B cell (primary cell): Measurements from ENCODE around the gene PTPRM. TPM values are rescaled to one million over a fixed set of nuclear protein-coding genes. Genes with fewer than 3 reads are reported as not detected.

Source experiments
- ATAC-seq: fragments of 200-7000 bp; cut with Tn5 transposase; one replicate; pipeline ENCODE4 v1.10.0; 2021; ENCODE audit warnings: low read depth, mild to moderate bottlenecking, moderate number of reproducible peaks, moderate library complexity
- CTCF ChIA-PET: fragments of 350-600 bp; sonication (Branson Sonifier 250); formaldehyde crosslinking; loops from one replicate; lab custom pipeline; 2021; ENCODE audit warnings: antibody characterized with exemption, inconsistent platforms; lab: Charles Lee
- POLR2A ChIA-PET: fragments of 350-600 bp; sonication (Branson Sonifier 250); formaldehyde crosslinking; loops from one replicate; lab custom pipeline; 2021; ENCODE audit warnings: antibody characterized with exemption; lab: Charles Lee
- DNase-seq: peaks from one replicate; pipeline ENCODE4 v3.0.0; 2013
- H2AFZ ChIP-seq: 2 replicates; pipeline ENCODE4 v1.6.1; 2012; ENCODE audit warnings: mild to moderate bottlenecking, low read depth, low read length; ENCODE audit not compliant: insufficient read depth, poor library complexity, severe bottlenecking
- H3K27ac ChIP-seq, 2 donors: 1 replicate in 1 of 2; 2 replicates in 1 of 2; pipeline ENCODE4 v1.5.1; 2012 to 2013; ENCODE audit warnings: low read length in 2 of 2, mild to moderate bottlenecking in 2 of 2, moderate library complexity in 1 of 2
- H3K27me3 ChIP-seq, 4 experiments: fragments of 200-600 bp in 1 of 4; sonication (generic) in 1 of 4; replicated peaks in 1 of 4; 1 replicate in 2 of 4; 2 replicates in 2 of 4; pipeline versions ENCODE4 v1.6.1 to v1.7.0; 2013 to 2016; ENCODE audit warnings: low read length in 3 of 4, mild to moderate bottlenecking in 2 of 4, mixed read lengths in 1 of 4, moderate library complexity in 1 of 4; ENCODE audit not compliant: insufficient read depth in 4 of 4, control insufficient read depth in 3 of 4; ENCODE audit errors: control extremely low read depth in 1 of 4
- H3K36me3 ChIP-seq, 2 experiments: replicated peaks in 1 of 2; 1 replicate in 1 of 2; 2 replicates in 1 of 2; pipeline versions ENCODE4 v1.6.1 to v1.7.1; 2013; ENCODE audit warnings: low read length in 1 of 2; ENCODE audit not compliant: insufficient read depth in 2 of 2, control insufficient read depth in 1 of 2; ENCODE audit errors: control extremely low read depth in 1 of 2, extremely low read depth in 1 of 2
- H3K4me1 ChIP-seq, 2 donors: fragments of 200-600 bp in 1 of 2; sonication (generic) in 1 of 2; 1 replicate in 1 of 2; 2 replicates in 1 of 2; pipeline versions ENCODE4 v1.5.1 to v1.6.1; 2013 to 2017; ENCODE audit warnings: low read length in 2 of 2; ENCODE audit not compliant: control insufficient read depth in 2 of 2, insufficient read depth in 2 of 2
- H3K4me2 ChIP-seq: replicated peaks from 2 replicates; pipeline ENCODE3; 2012; ENCODE audit warnings: mild to moderate bottlenecking, low read depth, low read length; ENCODE audit not compliant: poor library complexity, severe bottlenecking
- H3K4me3 ChIP-seq, 5 experiments: fragments of 200-600 bp in 1 of 5; sonication (generic) in 1 of 5; 1 replicate in 3 of 5; 2 replicates in 2 of 5; pipeline versions ENCODE4 v1.5.1 to v1.7.0; 2011 to 2016; ENCODE audit warnings: low read length in 4 of 5, mild to moderate bottlenecking in 4 of 5, low read depth in 2 of 5, control low read depth in 1 of 5, moderate library complexity in 1 of 5; ENCODE audit not compliant: insufficient read depth in 1 of 5; ENCODE audit errors: control extremely low read depth in 1 of 5, extremely low read depth in 1 of 5
- H3K79me2 ChIP-seq: fragments of 200-600 bp; sonication (generic); one replicate; pipeline ENCODE4 v1.6.0; 2016; ENCODE audit warnings: low read length; ENCODE audit not compliant: control insufficient read depth, insufficient read depth
- H3K9ac ChIP-seq: fragments of 200-600 bp; sonication (generic); 2 replicates; pipeline ENCODE4 v1.6.1; 2017; ENCODE audit warnings: mild to moderate bottlenecking, low read length, moderate library complexity
- H3K9me3 ChIP-seq, 3 donors: one replicate each; pipeline versions ENCODE4 v1.6.1 to v1.7.1; 2013; ENCODE audit warnings: low read length in 2 of 3; ENCODE audit not compliant: control insufficient read depth in 2 of 3, insufficient read depth in 1 of 3; ENCODE audit errors: control extremely low read depth in 1 of 3
- H4K20me1 ChIP-seq: 2 replicates; pipeline ENCODE4 v1.6.0; 2012; ENCODE audit warnings: mild to moderate bottlenecking, low read length; ENCODE audit not compliant: insufficient read depth, control insufficient read depth, poor library complexity, severe bottlenecking
- H3K27ac Mint-ChIP-seq: one replicate; pipeline ENCODE4 v1.8.0; 2021; ENCODE audit warnings: mixed read lengths
- H3K27me3 Mint-ChIP-seq: one replicate; pipeline ENCODE4 v1.8.0; 2021; ENCODE audit warnings: mixed read lengths
- H3K4me1 Mint-ChIP-seq: one replicate; pipeline ENCODE4 v1.8.0; 2021; ENCODE audit warnings: mixed read lengths
- H3K4me3 Mint-ChIP-seq: one replicate; pipeline ENCODE4 v1.8.0; 2021; ENCODE audit warnings: mixed read lengths
- H3K9me3 Mint-ChIP-seq: one replicate; pipeline ENCODE4 v1.8.0; 2022; ENCODE audit warnings: mixed read lengths; ENCODE audit not compliant: insufficient read depth
- EZH2 ChIP-seq: IDR thresholded peaks from 2 replicates; pipeline ENCODE4 v1.6.1; 2012; ENCODE audit warnings: borderline replicate concordance, low read depth, mild to moderate bottlenecking, moderate library complexity, low read length; ENCODE audit not compliant: insufficient read depth, poor library complexity, severe bottlenecking
- WGBS: methylation state at CpG from one replicate; pipeline ENCODE4 v1.1.5; 2013; ENCODE audit warnings: missing lambda C conversion rate; ENCODE audit not compliant: insufficient coverage; 5-methylcytosine and 5-hydroxymethylcytosine counted together
- intact Hi-C: fragments of 100-400 bp; cut with micrococcal nuclease; formaldehyde crosslinking; loops from one replicate; pipeline ENCODE4 v1.10.0; 2022
- polyA plus RNA-seq: library from polyadenylated mRNA; depleted of rRNA; stranded (reverse); fragments of >200 nt; gene quantifications from 2 replicates; pipeline ENCODE4 v1.2.3, GENCODE V29; 2012
- total RNA-seq, 2 donors: library from RNA; stranded (reverse); fragments of 120-200 nt in 1 of 2; gene quantifications; 1 replicate in 1 of 2; 2 replicates in 1 of 2; pipeline versions ENCODE4 v1.2.3 to v1.2.4, GENCODE V29; 2013 to 2022
- TF ChIP-seq, protein P1 (sequence below): fragments of 200-600 bp; IDR thresholded peaks from one replicate; pipeline ENCODE4 v1.8.0; 2022; ENCODE audit warnings: antibody characterized with exemption, mild to moderate bottlenecking

Gene PTPRM
- total and polyA plus RNA-seq, 2 donors (not counting 1 experiment from before 2014, with no cell fraction given) = 0.20 to 0.89 TPM

DNA sequence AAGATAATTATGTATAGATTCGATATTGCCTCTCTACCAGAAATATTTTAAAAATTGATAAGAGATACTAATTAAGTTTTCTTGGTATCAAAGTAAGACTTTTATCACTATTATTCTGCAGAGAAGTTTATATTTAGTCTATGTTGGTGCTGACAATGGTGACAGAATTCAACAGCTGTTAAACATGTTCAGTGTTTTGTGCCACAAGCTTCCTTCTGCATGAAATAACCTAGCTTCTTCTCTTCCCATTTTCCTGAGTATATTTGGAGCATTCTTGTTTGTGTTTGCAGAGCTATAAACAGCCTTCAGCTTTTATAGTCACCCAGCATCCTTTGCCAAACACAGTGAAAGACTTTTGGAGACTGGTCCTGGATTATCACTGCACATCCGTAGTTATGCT, 812.9 kb downstream of the PTPRM start:
- Mint-ChIP-seq H3K27me3 (peaks cover 12% of the 10 kb centered on the region), H3K4me3 (no peak overlapping the region), H3K27ac (no peak overlapping the region), H3K9me3 (no peaks in the 10 kb centered on the region), H3K4me1 (no peaks in the 10 kb centered on the region)
- CTCF ChIA-PET = interaction anchor here (0.7 kb wide), 1 partner anchor 188 kb away, joined by 3 read pairs; no protein-coding TSS in a partner anchor
- intact Hi-C loops = no loop called here
- H3K79me2 ChIP-seq = no peaks in the 10 kb centered on the region
- H3K27ac ChIP-seq = no peak overlapping the region
- H3K4me3 ChIP-seq = no peak overlapping the region
- H3K9me3 ChIP-seq = no peaks in the 10 kb centered on the region
- no peak for DNase-seq
- no peaks in the 10 kb centered on the region for H4K20me1 ChIP-seq
- TF ChIP-seq EZH2 = no peak
- TF ChIP-seq, protein P1, sequence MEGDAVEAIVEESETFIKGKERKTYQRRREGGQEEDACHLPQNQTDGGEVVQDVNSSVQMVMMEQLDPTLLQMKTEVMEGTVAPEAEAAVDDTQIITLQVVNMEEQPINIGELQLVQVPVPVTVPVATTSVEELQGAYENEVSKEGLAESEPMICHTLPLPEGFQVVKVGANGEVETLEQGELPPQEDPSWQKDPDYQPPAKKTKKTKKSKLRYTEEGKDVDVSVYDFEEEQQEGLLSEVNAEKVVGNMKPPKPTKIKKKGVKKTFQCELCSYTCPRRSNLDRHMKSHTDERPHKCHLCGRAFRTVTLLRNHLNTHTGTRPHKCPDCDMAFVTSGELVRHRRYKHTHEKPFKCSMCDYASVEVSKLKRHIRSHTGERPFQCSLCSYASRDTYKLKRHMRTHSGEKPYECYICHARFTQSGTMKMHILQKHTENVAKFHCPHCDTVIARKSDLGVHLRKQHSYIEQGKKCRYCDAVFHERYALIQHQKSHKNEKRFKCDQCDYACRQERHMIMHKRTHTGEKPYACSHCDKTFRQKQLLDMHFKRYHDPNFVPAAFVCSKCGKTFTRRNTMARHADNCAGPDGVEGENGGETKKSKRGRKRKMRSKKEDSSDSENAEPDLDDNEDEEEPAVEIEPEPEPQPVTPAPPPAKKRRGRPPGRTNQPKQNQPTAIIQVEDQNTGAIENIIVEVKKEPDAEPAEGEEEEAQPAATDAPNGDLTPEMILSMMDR = no peak
- H3K9ac ChIP-seq = no peak overlapping the region
- no peak overlapping the region for H3K4me2 ChIP-seq
- H3K36me3 ChIP-seq = no peaks in the 10 kb centered on the region
- no peaks in the 10 kb centered on the region for H3K27me3 ChIP-seq
- no peak for ATAC-seq
- POLR2A ChIA-PET = no interaction called here
- H3K4me1 ChIP-seq = no peaks in the 10 kb centered on the region
- 92% methylated on average over 1 of the region's 2 CpGs for WGBS
- no peak overlapping the region for H2AFZ ChIP-seq

DNA sequence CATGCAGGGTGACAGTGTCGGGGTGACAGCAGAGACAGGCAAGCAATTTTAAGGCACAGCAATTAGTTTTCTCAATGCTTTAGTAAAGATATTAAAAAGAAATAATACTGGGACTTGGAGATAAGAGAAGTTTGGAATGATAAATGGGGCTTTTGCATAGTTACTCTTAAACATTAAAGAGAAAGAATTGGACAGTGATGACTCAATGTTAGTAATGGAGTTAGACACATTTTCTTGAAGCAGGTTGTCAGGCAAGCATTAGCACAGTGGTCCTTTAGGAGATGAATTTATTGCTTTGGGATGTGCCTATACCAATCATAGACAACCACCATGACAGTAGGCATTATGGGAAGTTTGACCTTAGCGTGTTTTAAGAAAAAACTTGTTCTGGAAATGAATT, 813.8 kb downstream of the PTPRM start:
- Mint-ChIP-seq H3K4me1 (no peaks in the 10 kb centered on the region), H3K27me3 (peaks cover 6% of the 10 kb centered on the region), H3K9me3 (no peaks in the 10 kb centered on the region), H3K27ac (no peak overlapping the region), H3K4me3 (no peak overlapping the region)
- no peaks in the 10 kb centered on the region for H3K4me1 ChIP-seq
- ChIA-PET POLR2A (no interaction called here), CTCF (interaction anchor here (0.7 kb wide), 1 partner anchor 189 kb away, joined by 3 read pairs; no protein-coding TSS in a partner anchor)
- no peak overlapping the region for H3K9ac ChIP-seq
- ATAC-seq (no peak), DNase-seq (no peak)
- no peak overlapping the region for H3K27ac ChIP-seq
- no peak overlapping the region for H2AFZ ChIP-seq
- no peaks in the 10 kb centered on the region for H3K27me3 ChIP-seq
- TF ChIP-seq, protein P1 = no peak
- TF ChIP-seq EZH2 = no peak
- intact Hi-C loops = no loop called here
- WGBS = no CpG with 5 or more reads among the region's 2 CpGs
- no peaks in the 10 kb centered on the region for H4K20me1 ChIP-seq
- no peaks in the 10 kb centered on the region for H3K36me3 ChIP-seq
- H3K9me3 ChIP-seq = no peaks in the 10 kb centered on the region
- no peak overlapping the region for H3K4me2 ChIP-seq
- H3K4me3 ChIP-seq = no peak overlapping the region
- no peaks in the 10 kb centered on the region for H3K79me2 ChIP-seq
